ENCODE measurements around the gene SLC38A10.
A peak's percentile ranks its signal among the peaks of the same experiment; 100 is the strongest.
"Not testable (repeated sequence)": the region's sequence is repeated elsewhere in the genome, so short reads cannot be mapped to it uniquely, and the experiment has no call there.

Gene SLC38A10

GRCh38 chr17:81315129-81315884 is 20.2 kb upstream of the SLC38A10 start:
- DNase-seq, result peak in 31 of 42 donors; percentile 7 to 75 (median 51)
- intact Hi-C loops (cut with DNase I), result no loop called here

- DNase-seq, result no peak
- intact Hi-C loops (cut with DNase I), result no loop called here
These were observed 19.4 kb upstream of the SLC38A10 start for GRCh38 chr17:81314398-81315081.

GRCh38 chr17:81313776-81314397 is 18.8 kb upstream of the SLC38A10 start:
- DNase-seq, result no peak

GRCh38 chr17:81312624-81313325 is 17.7 kb upstream of the SLC38A10 start:
- intact Hi-C loops (cut with DNase I), result no loop called here
- no peak for DNase-seq

More at GRCh38 chr17:81313776-81314397, 18.8 kb upstream of the SLC38A10 start:
- intact Hi-C loops (cut with DNase I), result no loop called here

GRCh38 chr17:81311946-81312345 is 16.8 kb upstream of the SLC38A10 start:
- intact Hi-C loops (cut with DNase I), result no loop called here
- DNase-seq, result no peak

GRCh38 chr17:81310949-81311550 is 15.9 kb upstream of the SLC38A10 start:
- DNase-seq, result no peak
- intact Hi-C loops (cut with DNase I), result no loop called here

GRCh38 chr17:81309859-81310839 is 15.0 kb upstream of the SLC38A10 start:
- intact Hi-C loops (cut with DNase I), result no loop called here
- DNase-seq, result no peak

GRCh38 chr17:81309140-81309858 is 14.2 kb upstream of the SLC38A10 start:
- peak in 40 of 42 donors; percentile 23 to 76 (median 57) for DNase-seq
- intact Hi-C loops (cut with DNase I), result no loop called here

- intact Hi-C loops (cut with DNase I); DNase-seq: not testable (repeated sequence)
These were observed 13.7 kb upstream of the SLC38A10 start for GRCh38 chr17:81308784-81309139.

- DNase-seq, result no peak
- intact Hi-C loops (cut with DNase I), result no loop called here
These were observed 12.8 kb upstream of the SLC38A10 start for GRCh38 chr17:81307636-81308560.

- intact Hi-C loops (cut with DNase I), result no loop called here
These were observed 11.9 kb upstream of the SLC38A10 start for GRCh38 chr17:81306898-81307510.

GRCh38 chr17:81306491-81306890 is 11.4 kb upstream of the SLC38A10 start:
- no peak for DNase-seq
- intact Hi-C loops (cut with DNase I), result no loop called here

More at GRCh38 chr17:81306898-81307510, 11.9 kb upstream of the SLC38A10 start:
- DNase-seq, result no peak

- no peak for DNase-seq
- intact Hi-C loops (cut with DNase I), result no loop called here
These were observed 10.0 kb upstream of the SLC38A10 start for GRCh38 chr17:81305051-81305630.

GRCh38 chr17:81304196-81305015 is 9.3 kb upstream of the SLC38A10 start:
- DNase-seq, result no peak
- intact Hi-C loops (cut with DNase I), result no loop called here

GRCh38 chr17:81303385-81303784 is 8.3 kb upstream of the SLC38A10 start:
- intact Hi-C loops (cut with DNase I), result no loop called here
- no peak for DNase-seq
